ENCODE measurements around the gene CUBN.

The CUBN gene

GRCh38 chr10:16799621-16800020, 330.0 kb downstream of the CUBN start:
- H3K4me3 ChIP-seq (ENCODE audit: low read length): no peak overlapping the region
- H3K4me1 ChIP-seq (ENCODE audit: control insufficient read depth, insufficient read depth, low read length): no peaks in the 10 kb centered on the region
- no peak overlapping the region for H3K9ac ChIP-seq (ENCODE audit: low read length)

DNA sequence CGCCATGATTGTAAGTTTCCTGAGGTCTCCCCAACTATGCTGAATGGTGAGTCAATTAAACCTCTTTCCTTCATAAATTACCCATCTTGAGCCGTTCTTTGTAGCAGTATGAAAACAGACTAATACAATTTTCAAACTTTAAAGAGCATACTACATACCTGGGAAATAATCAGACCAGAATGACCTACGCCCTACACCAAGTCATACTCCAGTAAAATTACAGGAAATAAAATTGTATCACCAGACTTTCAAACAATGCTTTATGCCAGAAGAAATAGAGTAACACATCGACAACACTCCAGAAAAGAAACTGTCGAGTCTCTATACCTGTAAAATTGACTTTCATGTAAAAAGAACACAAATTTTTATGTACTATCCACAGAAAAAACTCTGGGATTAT, 331.0 kb downstream of the CUBN start:
- Histone ChIP-seq H3K9ac (ENCODE audit: low read length) (no peak overlapping the region), H3K4me3 (ENCODE audit: low read length) (no peak overlapping the region), H3K27me3 (ENCODE audit: control insufficient read depth, insufficient read depth, low read length) (no peaks in the 10 kb centered on the region), H3K4me1 (ENCODE audit: control insufficient read depth, insufficient read depth, low read length) (no peaks in the 10 kb centered on the region), H3K9me3 (ENCODE audit: control insufficient read depth, low read length) (no peaks in the 10 kb centered on the region), H3K36me3 (ENCODE audit: control insufficient read depth, insufficient read depth, low read length) (no peaks in the 10 kb centered on the region)

More at GRCh38 chr10:16799621-16800020, 330.0 kb downstream of the CUBN start:
- no peaks in the 10 kb centered on the region for H3K36me3 ChIP-seq (ENCODE audit: control insufficient read depth, insufficient read depth, low read length)
- no peaks in the 10 kb centered on the region for H3K9me3 ChIP-seq (ENCODE audit: control insufficient read depth, low read length)
- no peaks in the 10 kb centered on the region for H3K27me3 ChIP-seq (ENCODE audit: control insufficient read depth, insufficient read depth, low read length)

GRCh38 chr10:16795410-16796073, 334.1 kb downstream of the CUBN start:
- no peaks in the 10 kb centered on the region for H3K36me3 ChIP-seq (ENCODE audit: control insufficient read depth, insufficient read depth, low read length)
- no peaks in the 10 kb centered on the region for H3K9me3 ChIP-seq (ENCODE audit: control insufficient read depth, low read length)
- no peaks in the 10 kb centered on the region for H3K4me1 ChIP-seq (ENCODE audit: control insufficient read depth, insufficient read depth, low read length)
- no peaks in the 10 kb centered on the region for H3K27me3 ChIP-seq (ENCODE audit: control insufficient read depth, insufficient read depth, low read length)
- H3K9ac ChIP-seq (ENCODE audit: low read length): no peak overlapping the region
- H3K4me3 ChIP-seq (ENCODE audit: low read length): no peak overlapping the region

DNA sequence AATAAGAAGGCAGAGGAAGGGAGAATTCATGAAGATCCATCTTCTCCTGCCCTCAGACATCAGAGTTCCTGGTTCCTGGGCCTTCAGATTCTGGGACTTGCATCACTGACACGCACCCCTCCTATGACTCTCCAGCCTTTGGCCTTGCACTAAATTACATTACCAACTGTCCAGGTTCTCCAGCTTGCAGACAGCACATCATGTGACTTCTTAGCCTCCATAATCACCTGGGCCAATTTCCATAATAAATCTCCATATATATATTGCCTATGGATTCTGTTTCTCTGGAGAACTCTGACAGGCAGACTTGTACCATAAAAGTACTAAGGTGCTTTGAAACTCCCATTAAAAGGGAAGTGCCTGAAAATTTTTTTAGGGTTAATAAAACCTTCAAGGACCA, 335.6 kb downstream of the CUBN start:
- Histone ChIP-seq H3K4me3 (ENCODE audit: low read length) (no peak overlapping the region), H3K9me3 (ENCODE audit: control insufficient read depth, low read length) (no peaks in the 10 kb centered on the region), H3K27me3 (ENCODE audit: control insufficient read depth, insufficient read depth, low read length) (no peaks in the 10 kb centered on the region), H3K9ac (ENCODE audit: low read length) (no peak overlapping the region), H3K4me1 (ENCODE audit: control insufficient read depth, insufficient read depth, low read length) (no peaks in the 10 kb centered on the region), H3K36me3 (ENCODE audit: control insufficient read depth, insufficient read depth, low read length) (no peaks in the 10 kb centered on the region)

DNA sequence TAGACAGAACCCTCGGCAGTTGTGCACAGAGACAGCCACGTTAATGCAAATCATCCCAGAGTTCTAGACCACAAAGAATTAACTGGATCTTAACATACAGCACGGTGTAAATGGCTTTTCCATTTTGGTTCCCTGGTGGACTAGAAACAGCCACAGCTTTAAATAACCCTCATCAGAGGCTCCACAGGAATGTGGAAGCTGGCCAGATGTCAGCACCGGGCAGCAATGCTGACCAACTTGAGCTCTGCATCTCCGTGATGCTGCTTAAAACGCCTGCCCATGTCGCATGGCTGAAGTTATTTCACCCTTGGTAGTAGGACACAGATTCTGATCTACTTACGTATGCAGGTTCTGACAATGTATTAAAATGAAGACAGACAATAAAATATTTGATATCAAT, 336.9 kb downstream of the CUBN start:
- Histone ChIP-seq H3K9ac (ENCODE audit: low read length) (no peak overlapping the region), H3K27me3 (ENCODE audit: control insufficient read depth, insufficient read depth, low read length) (no peaks in the 10 kb centered on the region), H3K4me3 (ENCODE audit: low read length) (no peak overlapping the region), H3K4me1 (ENCODE audit: control insufficient read depth, insufficient read depth, low read length) (no peaks in the 10 kb centered on the region), H3K36me3 (ENCODE audit: control insufficient read depth, insufficient read depth, low read length) (no peaks in the 10 kb centered on the region), H3K9me3 (ENCODE audit: control insufficient read depth, low read length) (no peaks in the 10 kb centered on the region)

GRCh38 chr10:16789765-16790164, 339.8 kb downstream of the CUBN start:
- Histone ChIP-seq H3K4me3 (ENCODE audit: low read length) (no peak overlapping the region), H3K9ac (ENCODE audit: low read length) (no peak overlapping the region), H3K9me3 (ENCODE audit: control insufficient read depth, low read length) (no peaks in the 10 kb centered on the region), H3K4me1 (ENCODE audit: control insufficient read depth, insufficient read depth, low read length) (no peaks in the 10 kb centered on the region), H3K27me3 (ENCODE audit: control insufficient read depth, insufficient read depth, low read length) (no peaks in the 10 kb centered on the region), H3K36me3 (ENCODE audit: control insufficient read depth, insufficient read depth, low read length) (no peaks in the 10 kb centered on the region)

DNA sequence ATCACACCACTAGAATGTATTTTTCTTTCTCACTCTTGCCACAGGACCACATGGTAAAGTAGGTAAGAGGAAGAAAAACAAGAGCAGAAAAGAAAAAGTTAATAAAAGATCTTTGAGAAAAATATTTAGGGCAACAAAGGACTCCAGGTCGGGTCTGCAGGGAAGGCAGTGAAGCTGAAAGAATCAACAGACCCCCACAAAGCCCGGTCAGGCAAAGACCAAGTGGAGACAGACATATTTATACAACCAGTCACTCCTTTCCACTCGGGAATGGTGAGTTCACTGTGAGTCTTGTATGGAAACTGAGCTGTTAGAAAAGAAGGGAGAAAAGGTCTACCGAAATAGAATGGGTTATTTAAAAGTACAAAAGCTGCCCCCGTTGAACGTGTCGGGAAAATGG, 340.4 kb downstream of the CUBN start:
- no peak overlapping the region for H3K9ac ChIP-seq (ENCODE audit: low read length)
- no peak overlapping the region for H3K4me3 ChIP-seq (ENCODE audit: low read length)
- no peaks in the 10 kb centered on the region for H3K9me3 ChIP-seq (ENCODE audit: control insufficient read depth, low read length)
- no peaks in the 10 kb centered on the region for H3K36me3 ChIP-seq (ENCODE audit: control insufficient read depth, insufficient read depth, low read length)
- H3K4me1 ChIP-seq (ENCODE audit: control insufficient read depth, insufficient read depth, low read length): no peaks in the 10 kb centered on the region
- no peaks in the 10 kb centered on the region for H3K27me3 ChIP-seq (ENCODE audit: control insufficient read depth, insufficient read depth, low read length)

- Histone ChIP-seq H3K4me3 (ENCODE audit: low read length) (no peak overlapping the region), H3K9me3 (ENCODE audit: control insufficient read depth, low read length) (no peaks in the 10 kb centered on the region), H3K4me1 (ENCODE audit: control insufficient read depth, insufficient read depth, low read length) (no peaks in the 10 kb centered on the region), H3K36me3 (ENCODE audit: control insufficient read depth, insufficient read depth, low read length) (no peaks in the 10 kb centered on the region), H3K9ac (ENCODE audit: low read length) (no peak overlapping the region), H3K27me3 (ENCODE audit: control insufficient read depth, insufficient read depth, low read length) (no peaks in the 10 kb centered on the region)
Observed at GRCh38 chr10:16788778-16789177, 340.8 kb downstream of the CUBN start.

GRCh38 chr10:16788125-16788524, 341.5 kb downstream of the CUBN start:
- H3K9me3 ChIP-seq (ENCODE audit: control insufficient read depth, low read length): no peaks in the 10 kb centered on the region

GRCh38 chr10:16787361-16787791, 342.2 kb downstream of the CUBN start:
- H3K9ac ChIP-seq (ENCODE audit: low read length): no peak overlapping the region
- H3K4me1 ChIP-seq (ENCODE audit: control insufficient read depth, insufficient read depth, low read length): no peaks in the 10 kb centered on the region
- H3K4me3 ChIP-seq (ENCODE audit: low read length): no peak overlapping the region
- no peaks in the 10 kb centered on the region for H3K27me3 ChIP-seq (ENCODE audit: control insufficient read depth, insufficient read depth, low read length)
- H3K9me3 ChIP-seq (ENCODE audit: control insufficient read depth, low read length): no peaks in the 10 kb centered on the region
- H3K36me3 ChIP-seq (ENCODE audit: control insufficient read depth, insufficient read depth, low read length): no peaks in the 10 kb centered on the region

More at GRCh38 chr10:16788125-16788524, 341.5 kb downstream of the CUBN start:
- H3K4me3 ChIP-seq (ENCODE audit: low read length): no peak overlapping the region
- H3K36me3 ChIP-seq (ENCODE audit: control insufficient read depth, insufficient read depth, low read length): no peaks in the 10 kb centered on the region
- no peaks in the 10 kb centered on the region for H3K4me1 ChIP-seq (ENCODE audit: control insufficient read depth, insufficient read depth, low read length)
- H3K9ac ChIP-seq (ENCODE audit: low read length): no peak overlapping the region
- no peaks in the 10 kb centered on the region for H3K27me3 ChIP-seq (ENCODE audit: control insufficient read depth, insufficient read depth, low read length)

DNA sequence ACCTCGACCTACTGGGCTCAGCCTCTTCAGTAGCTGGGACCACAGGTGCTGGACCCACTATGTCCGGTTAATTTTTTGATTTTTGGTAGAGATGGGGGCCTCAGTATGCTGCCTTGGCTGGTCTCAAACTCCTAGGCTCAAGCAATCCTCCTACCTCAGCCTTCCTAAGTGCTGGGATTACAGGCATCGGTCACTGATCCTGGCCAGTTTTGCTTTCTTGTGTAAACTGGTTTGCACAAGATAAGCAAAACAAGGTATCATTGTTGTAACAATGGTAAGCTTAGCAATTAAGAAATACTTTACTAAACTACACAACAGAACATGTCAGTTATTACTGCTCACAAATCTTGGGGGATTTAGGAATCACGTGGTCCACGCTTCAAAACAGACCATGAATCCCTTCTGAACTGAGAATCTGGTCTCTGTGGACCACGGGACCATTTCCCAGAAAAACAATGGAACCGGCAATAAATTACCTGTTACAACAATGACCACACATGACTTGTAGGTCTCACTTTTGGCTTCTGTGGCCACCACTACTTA, 349.2 kb downstream of the CUBN start:
- no peak overlapping the region for H3K4me3 ChIP-seq (ENCODE audit: low read length)
- H3K9ac ChIP-seq (ENCODE audit: low read length): no peak overlapping the region
- peaks cover 9% of the 10 kb centered on the region for H3K4me1 ChIP-seq (ENCODE audit: control insufficient read depth, insufficient read depth, low read length)
- H3K27me3 ChIP-seq (ENCODE audit: control insufficient read depth, insufficient read depth, low read length): no peaks in the 10 kb centered on the region
- no peaks in the 10 kb centered on the region for H3K36me3 ChIP-seq (ENCODE audit: control insufficient read depth, insufficient read depth, low read length)
- no peaks in the 10 kb centered on the region for H3K9me3 ChIP-seq (ENCODE audit: control insufficient read depth, low read length)

GRCh38 chr10:16779384-16779915, 350.2 kb downstream of the CUBN start:
- Histone ChIP-seq H3K4me3 (ENCODE audit: low read length) (no peak overlapping the region), H3K36me3 (ENCODE audit: control insufficient read depth, insufficient read depth, low read length) (no peaks in the 10 kb centered on the region)

More at GRCh38 chr10:16779384-16779915, 350.2 kb downstream of the CUBN start:
- no peaks in the 10 kb centered on the region for H3K9me3 ChIP-seq (ENCODE audit: control insufficient read depth, low read length)
- peaks cover 9% of the 10 kb centered on the region for H3K4me1 ChIP-seq (ENCODE audit: control insufficient read depth, insufficient read depth, low read length)
- H3K27me3 ChIP-seq (ENCODE audit: control insufficient read depth, insufficient read depth, low read length): no peaks in the 10 kb centered on the region
- H3K9ac ChIP-seq (ENCODE audit: low read length): no peak overlapping the region
